Right lobe of liver (tissue), 6 donors: ENCODE data around the gene LRRC8E. TPM values are rescaled to one million over a fixed set of nuclear protein-coding genes. Genes with fewer than 3 reads are reported as not detected.

Source experiments
- ATAC-seq, 4 donors: fragments of 200-7000 bp; cut with Tn5 transposase; one replicate each; pipeline ENCODE4 v1.9.1; 2020; ENCODE audit warnings: mild to moderate bottlenecking in 4 of 4, moderate library complexity in 4 of 4
- DNase-seq, 3 donors: peaks; one replicate each; pipeline ENCODE4 v3.0.0-alpha.2; 2020
- H3K27ac ChIP-seq, 3 donors: fragments of 200-600 bp; one replicate each; pipeline ENCODE4 v1.8.0; 2022
- H3K27me3 ChIP-seq, 2 donors: fragments of 200-600 bp; one replicate each; pipeline ENCODE4 v1.8.0; 2022
- H3K36me3 ChIP-seq, 4 donors: fragments of 200-600 bp; sonication (generic) in 1 of 4; one replicate each; pipeline versions ENCODE4 v1.5.1 to v1.8.0; 2017 to 2022; ENCODE audit warnings: control low read depth in 1 of 4
- H3K4me1 ChIP-seq, 4 donors: fragments of 200-600 bp; sonication (generic) in 1 of 4; one replicate each; pipeline versions ENCODE4 v1.5.1 to v1.8.0; 2017 to 2022; ENCODE audit warnings: control low read depth in 1 of 4
- H3K4me3 ChIP-seq, 3 donors: fragments of 200-600 bp; one replicate each; pipeline ENCODE4 v1.8.0; 2022
- H3K9me3 ChIP-seq, 4 donors: fragments of 200-600 bp; sonication (generic) in 1 of 4; one replicate each; pipeline versions ENCODE4 v1.5.1 to v1.8.0; 2017 to 2022; ENCODE audit warnings: control low read depth in 1 of 4
- CTCF ChIP-seq, 4 donors: fragments of 200-600 bp in 3 of 4; fragments of 450-650 bp in 1 of 4; IDR thresholded peaks; one replicate each; pipeline versions ENCODE4 v1.5.1 to v1.8.0; 2016 to 2022; ENCODE audit warnings: antibody characterized with exemption in 4 of 4, mild to moderate bottlenecking in 2 of 4
- POLR2A ChIP-seq: fragments of 450-650 bp; IDR thresholded peaks from one replicate; pipeline ENCODE4 v1.6.1; 2017; ENCODE audit warnings: antibody characterized with exemption, mild to moderate bottlenecking
- WGBS: methylation state at CpG from one replicate; pipeline ENCODE4 v1.1.6; 2018; ENCODE audit warnings: low coverage, low lambda C conversion rate; ENCODE audit not compliant: insufficient coverage; ENCODE audit errors: missing lambda C conversion rate; 5-methylcytosine and 5-hydroxymethylcytosine counted together
- intact Hi-C, 2 donors: fragments of 100-400 bp; cut with DNase I; formaldehyde crosslinking; loops; one replicate each; pipeline versions ENCODE4 v1.11.2 to v1.14.1; 2022
- total RNA-seq, 6 experiments: library from RNA; depleted of rRNA in 2 of 6; stranded (reverse); fragments of >200 nt in 2 of 6; fragmentation: NEBNext Ultra II Directional in 3 of 6; extraction: Animal tissue kit (Norgen Biotek cat#: 25700) in 3 of 6; gene quantifications; one replicate each; pipeline versions ENCODE4 v1.1.0 to v1.2.4, GENCODE V29; 2016 to 2023
- donor health status: DM: no; HTN: yes; CAD: no.
- donor health status: DM: no; HTN: no; CAD: no.
- donor health status: DM: no; HTN: no; CAD: no.
- donor health status: DM: no; HTN: yes; CAD: no.
- donor health status: DM: no; HTN: yes; CAD: no.

LRRC8E gene
- total RNA-seq, 6 experiments from 2014 or later = 1.5 to 9.6 (median 3.5) TPM

- H3K4me1 ChIP-seq = peaks cover 0 to 9% (median 0%) of the 10 kb centered on the region in 4 donors
- no peaks in the 10 kb centered on the region for H3K9me3 ChIP-seq
- no peak for ATAC-seq
- DNase-seq = no peak
- H3K27me3 ChIP-seq = no peaks in the 10 kb centered on the region
- no peak for TF ChIP-seq CTCF (IDR thresholded peaks at IDR 0.05)
- no peak for TF ChIP-seq POLR2A
- H3K27ac ChIP-seq = no peak overlapping the region
- intact Hi-C loops = no loop called here
- 93% methylated on average over 5 of the region's 7 CpGs for WGBS
- H3K4me3 ChIP-seq = no peak overlapping the region
- H3K36me3 ChIP-seq = peaks cover 0 to 52% (median 32%) of the 10 kb centered on the region in 4 donors
These were observed 42.5 kb downstream of the LRRC8E start for GRCh38 chr19:7930765-7931164.

- WGBS = 88% methylated on average over 17 of the region's 36 CpGs
- Histone ChIP-seq H3K27ac (no peak overlapping the region), H3K27me3 (no peaks in the 10 kb centered on the region), H3K4me3 (no peak overlapping the region), H3K4me1 (peaks cover 0 to 9% (median 0%) of the 10 kb centered on the region in 4 donors), H3K36me3 (peaks cover 0 to 58% (median 35%) of the 10 kb centered on the region in 4 donors), H3K9me3 (no peaks in the 10 kb centered on the region)
- intact Hi-C loops = no loop called here
- no peak for ATAC-seq
- peak in 1 of 3 donors; percentile 52 for DNase-seq
- TF ChIP-seq POLR2A = no peak
These were observed 43.1 kb downstream of the LRRC8E start for GRCh38 chr19:7931221-7932061.

- ATAC-seq = no peak
- H3K27me3 ChIP-seq = no peaks in the 10 kb centered on the region
- H3K4me3 ChIP-seq = no peak overlapping the region
- H3K36me3 ChIP-seq = peaks cover 0 to 68% (median 40%) of the 10 kb centered on the region in 4 donors
- no peaks in the 10 kb centered on the region for H3K9me3 ChIP-seq
- 83% methylated on average over 1 of the region's 32 CpGs for WGBS
- no peak overlapping the region for H3K27ac ChIP-seq
- H3K4me1 ChIP-seq = peaks cover 0 to 9% (median 0%) of the 10 kb centered on the region in 4 donors
- TF ChIP-seq CTCF (IDR thresholded peaks at IDR 0.05) = no peak
- no peak for TF ChIP-seq POLR2A
- no peak for DNase-seq
- intact Hi-C loops = no loop called here
These were observed 44.1 kb downstream of the LRRC8E start for GRCh38 chr19:7932276-7932929.

GRCh38 chr19:7932930-7933300, 44.6 kb downstream of the LRRC8E start:
- H3K4me3 ChIP-seq = no peak overlapping the region
- DNase-seq (no peak), ATAC-seq (no peak)
- no peaks in the 10 kb centered on the region for H3K27me3 ChIP-seq
- peaks cover 0 to 9% (median 0%) of the 10 kb centered on the region in 4 donors for H3K4me1 ChIP-seq
- peaks cover 0 to 73% (median 42%) of the 10 kb centered on the region in 4 donors for H3K36me3 ChIP-seq
- TF ChIP-seq POLR2A = no peak
- no peak for TF ChIP-seq CTCF (IDR thresholded peaks at IDR 0.05)
- intact Hi-C loops = no loop called here
- no peak overlapping the region for H3K27ac ChIP-seq
- no peaks in the 10 kb centered on the region for H3K9me3 ChIP-seq
- WGBS = no CpG with 5 or more reads among the region's 10 CpGs

- Histone ChIP-seq H3K4me3 (no peak overlapping the region), H3K9me3 (no peaks in the 10 kb centered on the region), H3K4me1 (peaks cover 0 to 9% (median 0%) of the 10 kb centered on the region in 4 donors), H3K27me3 (no peaks in the 10 kb centered on the region), H3K36me3 (peaks cover 0 to 76% (median 44%) of the 10 kb centered on the region in 4 donors), H3K27ac (no peak overlapping the region)
- DNase-seq = no peak
- no peak for ATAC-seq
- intact Hi-C loops = no loop called here
- 89% methylated on average over 3 of the region's 14 CpGs for WGBS
- TF ChIP-seq CTCF (IDR thresholded peaks at IDR 0.05) (peak in 3 of 4 donors; percentile 6 to 15 (median 13)), POLR2A (no peak)
These were observed 45.1 kb downstream of the LRRC8E start for GRCh38 chr19:7933411-7933810.
